ENCODE data around the gene SCGN. TPM values are rescaled to one million over a fixed set of nuclear protein-coding genes. Genes with fewer than 3 reads are reported as not detected.

The SCGN gene
- total RNA-seq, 6 experiments from 2014 or later, result 0.74 to 2.2 (median 0.99) TPM

- DNase-seq (no peak), ATAC-seq (no peak)
- no peaks in the 10 kb centered on the region for H3K9me3 ChIP-seq
- H3K4me1 ChIP-seq, result no peaks in the 10 kb centered on the region
- TF ChIP-seq POLR2A (IDR thresholded peaks at IDR 0.05) (no peak), CTCF (IDR thresholded peaks at IDR 0.05) (no peak)
- no peak overlapping the region for H3K4me3 ChIP-seq
- no peak overlapping the region for H3K27ac ChIP-seq
- intact Hi-C loops (cut with DNase I), result no loop called here
- 90% methylated on average over 8 of the region's 10 CpGs for WGBS (ENCODE audit: insufficient coverage, low coverage, low lambda C conversion rate, missing lambda C conversion rate)
- H3K36me3 ChIP-seq, result no peaks in the 10 kb centered on the region
- H3K27me3 ChIP-seq, result no peaks in the 10 kb centered on the region
These were observed 57.7 kb downstream of the SCGN start for GRCh38 chr6:25709761-25710160.

GRCh38 chr6:25710287-25710686, 58.3 kb downstream of the SCGN start:
- WGBS (ENCODE audit: insufficient coverage, low coverage, low lambda C conversion rate, missing lambda C conversion rate), result 72% methylated on average over 10 of the region's 14 CpGs
- Histone ChIP-seq H3K4me3 (no peak overlapping the region), H3K36me3 (no peaks in the 10 kb centered on the region), H3K27ac (no peak overlapping the region), H3K4me1 (no peaks in the 10 kb centered on the region), H3K27me3 (no peaks in the 10 kb centered on the region), H3K9me3 (no peaks in the 10 kb centered on the region)
- ATAC-seq (no peak), DNase-seq (no peak)
- intact Hi-C loops (cut with DNase I), result no loop called here
- no peak for TF ChIP-seq POLR2A (IDR thresholded peaks at IDR 0.05)

GRCh38 chr6:25713824-25714223, 61.8 kb downstream of the SCGN start:
- H3K27ac ChIP-seq, result no peak overlapping the region
- no peaks in the 10 kb centered on the region for H3K4me1 ChIP-seq
- WGBS (ENCODE audit: insufficient coverage, low coverage, low lambda C conversion rate, missing lambda C conversion rate), result 58% methylated on average over 1 of the region's 1 CpG
- H3K27me3 ChIP-seq, result no peaks in the 10 kb centered on the region
- H3K9me3 ChIP-seq, result no peaks in the 10 kb centered on the region
- H3K4me3 ChIP-seq, result no peak overlapping the region
- TF ChIP-seq CTCF (IDR thresholded peaks at IDR 0.05) (no peak), POLR2A (IDR thresholded peaks at IDR 0.05) (no peak)
- DNase-seq (no peak), ATAC-seq (no peak)
- intact Hi-C loops (cut with DNase I), result no loop called here
- H3K36me3 ChIP-seq, result no peaks in the 10 kb centered on the region

GRCh38 chr6:25714765-25715164, 62.8 kb downstream of the SCGN start:
- H3K27me3 ChIP-seq, result no peaks in the 10 kb centered on the region
- 50% methylated on average over 3 of the region's 3 CpGs for WGBS (ENCODE audit: insufficient coverage, low coverage, low lambda C conversion rate, missing lambda C conversion rate)
- no peaks in the 10 kb centered on the region for H3K4me1 ChIP-seq
- no peak for DNase-seq
- intact Hi-C loops (cut with DNase I), result no loop called here
- H3K27ac ChIP-seq, result no peak overlapping the region
- TF ChIP-seq POLR2A (IDR thresholded peaks at IDR 0.05), result no peak
- TF ChIP-seq CTCF (IDR thresholded peaks at IDR 0.05), result no peak
- no peak for ATAC-seq
- no peaks in the 10 kb centered on the region for H3K36me3 ChIP-seq
- H3K9me3 ChIP-seq, result no peaks in the 10 kb centered on the region
- no peak overlapping the region for H3K4me3 ChIP-seq

GRCh38 chr6:25715794-25716193, 63.8 kb downstream of the SCGN start:
- H3K9me3 ChIP-seq, result no peaks in the 10 kb centered on the region
- no peaks in the 10 kb centered on the region for H3K27me3 ChIP-seq
- H3K36me3 ChIP-seq, result no peaks in the 10 kb centered on the region
- H3K4me3 ChIP-seq, result no peak overlapping the region
- intact Hi-C loops (cut with DNase I), result no loop called here
- no peaks in the 10 kb centered on the region for H3K4me1 ChIP-seq
- ATAC-seq (no peak), DNase-seq (no peak)
- TF ChIP-seq CTCF (IDR thresholded peaks at IDR 0.05), result no peak
- no peak for TF ChIP-seq POLR2A (IDR thresholded peaks at IDR 0.05)
- no peak overlapping the region for H3K27ac ChIP-seq
- 76% methylated on average over 4 of the region's 4 CpGs for WGBS (ENCODE audit: insufficient coverage, low coverage, low lambda C conversion rate, missing lambda C conversion rate)

Measured in right lobe of liver (tissue), 6 donors.